ENCODE results near the gene CAPN2.

Gene CAPN2

GRCh38 chr1:223752721-223753515 is 40.6 kb downstream of the CAPN2 start:
- H3K27me3 ChIP-seq, result no peaks in the 10 kb centered on the region
- no peak for DNase-seq
- no peaks in the 10 kb centered on the region for H3K9me3 ChIP-seq
- no peak for TF ChIP-seq CTCF (IDR thresholded peaks at IDR 0.05; ENCODE audit: low read depth, low read length)
- H3K36me3 ChIP-seq, result peaks cover 4% of the 10 kb centered on the region
- H3K4me1 ChIP-seq, result no peaks in the 10 kb centered on the region; the same call in 1 of the 2 replicates
- H3K4me3 ChIP-seq (ENCODE audit: low read depth, low read length), result no peak overlapping the region

- no peaks in the 10 kb centered on the region for H3K27me3 ChIP-seq
- no peaks in the 10 kb centered on the region for H3K9me3 ChIP-seq
- no peaks in the 10 kb centered on the region for H3K4me1 ChIP-seq
- no peak for DNase-seq
- peaks cover 4% of the 10 kb centered on the region for H3K36me3 ChIP-seq
- H3K4me3 ChIP-seq (ENCODE audit: low read depth, low read length), result no peak overlapping the region
- no peak for TF ChIP-seq CTCF (IDR thresholded peaks at IDR 0.05; ENCODE audit: low read depth, low read length)
These were observed 42.5 kb downstream of the CAPN2 start for GRCh38 chr1:223754681-223755431.

- Histone ChIP-seq H3K9me3 (no peaks in the 10 kb centered on the region), H3K4me1 (no peaks in the 10 kb centered on the region), H3K4me3 (ENCODE audit: low read depth, low read length) (no peak overlapping the region), H3K27me3 (no peaks in the 10 kb centered on the region), H3K36me3 (peaks cover 4% of the 10 kb centered on the region)
- no peak for TF ChIP-seq CTCF (IDR thresholded peaks at IDR 0.05; ENCODE audit: low read depth, low read length)
- DNase-seq, result no peak
These were observed 43.1 kb downstream of the CAPN2 start for GRCh38 chr1:223755432-223755792.

- no peaks in the 10 kb centered on the region for H3K9me3 ChIP-seq
- H3K4me1 ChIP-seq, result no peaks in the 10 kb centered on the region
- no peaks in the 10 kb centered on the region for H3K27me3 ChIP-seq
- peaks cover 4% of the 10 kb centered on the region for H3K36me3 ChIP-seq
- no peak overlapping the region for H3K4me3 ChIP-seq (ENCODE audit: low read depth, low read length)
- TF ChIP-seq CTCF (IDR thresholded peaks at IDR 0.05; ENCODE audit: low read depth, low read length), result no peak
- no peak for DNase-seq
These were observed 43.8 kb downstream of the CAPN2 start for GRCh38 chr1:223755992-223756775.

- Histone ChIP-seq H3K9me3 (no peaks in the 10 kb centered on the region), H3K36me3 (peaks cover 7% of the 10 kb centered on the region)
These were observed 44.7 kb downstream of the CAPN2 start for GRCh38 chr1:223756806-223757700.

More at GRCh38 chr1:223756806-223757700, 44.7 kb downstream of the CAPN2 start:
- Histone ChIP-seq H3K4me1 (no peaks in the 10 kb centered on the region), H3K4me3 (ENCODE audit: low read depth, low read length) (no peak overlapping the region), H3K27me3 (no peaks in the 10 kb centered on the region)
- TF ChIP-seq CTCF (IDR thresholded peaks at IDR 0.05; ENCODE audit: low read depth, low read length), result no peak
- DNase-seq, result no peak
